T-helper 2 cell treated with Interferon-gamma antibody and Interleukin-4, amounts not matched to agents 5 μg/mL and 100 μg/mL, for 36 hours (primary cell): ENCODE data around the gene EHMT2.
"Not testable (repeated sequence)": the region's sequence is repeated elsewhere in the genome, so short reads cannot be mapped to it uniquely, and the experiment has no call there.

Experiments
- DNase-seq: peaks from one replicate; pipeline ENCODE4 v3.0.0; 2021; ENCODE audit warnings: low spot score
- H3K27ac Mint-ChIP-seq: one replicate; pipeline ENCODE4 v1.8.0; 2021; ENCODE audit warnings: mild to moderate bottlenecking, mixed read lengths
- H3K27me3 Mint-ChIP-seq: one replicate; pipeline ENCODE4 v1.8.0; 2021; ENCODE audit warnings: low read depth, mixed read lengths
- H3K36me3 Mint-ChIP-seq: one replicate; pipeline ENCODE4 v1.8.0; 2021; ENCODE audit warnings: low read depth, mixed read lengths
- H3K4me1 Mint-ChIP-seq: one replicate; pipeline ENCODE4 v1.8.0; 2021; ENCODE audit warnings: low read depth, mixed read lengths
- H3K4me3 Mint-ChIP-seq: one replicate; pipeline ENCODE4 v1.8.0; 2022; ENCODE audit warnings: mild to moderate bottlenecking, moderate library complexity, mixed read lengths
- H3K9me3 Mint-ChIP-seq: one replicate; pipeline ENCODE4 v1.8.0; 2021; ENCODE audit warnings: mixed read lengths

EHMT2 gene

DNA sequence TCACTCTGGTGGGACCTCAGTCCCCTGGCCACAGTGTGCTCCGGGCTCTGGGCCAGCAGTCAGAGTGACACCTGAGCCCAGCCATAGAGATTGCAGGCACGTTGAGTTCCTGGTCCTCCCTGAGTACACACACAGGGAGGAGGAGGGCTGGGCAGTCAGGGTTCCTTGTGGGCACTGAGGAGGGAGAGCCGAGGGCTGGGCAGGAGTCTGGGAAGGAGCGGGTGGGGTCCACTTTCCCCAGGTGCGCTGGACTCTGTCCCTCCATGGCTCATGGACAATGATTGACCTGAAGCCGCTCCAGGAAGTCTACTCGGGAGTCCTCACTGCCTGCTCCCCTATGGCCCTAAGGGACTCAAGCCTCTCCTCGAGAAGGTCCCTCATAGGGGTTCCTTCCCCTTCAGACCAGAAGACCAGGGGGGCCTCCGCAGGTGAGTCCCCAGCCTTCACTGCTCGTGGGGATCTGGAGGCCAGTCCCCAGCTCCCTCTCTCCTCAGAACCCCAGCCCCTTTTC, 19.8 kb downstream of the EHMT2 start:
- no peak overlapping the region for H3K4me3 Mint-ChIP-seq
- no peak overlapping the region for H3K27ac Mint-ChIP-seq
- H3K4me1 Mint-ChIP-seq: peaks cover 1% of the 10 kb centered on the region
- H3K36me3 Mint-ChIP-seq: peaks cover 22% of the 10 kb centered on the region
- H3K9me3 Mint-ChIP-seq: no peaks in the 10 kb centered on the region
- no peaks in the 10 kb centered on the region for H3K27me3 Mint-ChIP-seq
- DNase-seq: no peak

DNA sequence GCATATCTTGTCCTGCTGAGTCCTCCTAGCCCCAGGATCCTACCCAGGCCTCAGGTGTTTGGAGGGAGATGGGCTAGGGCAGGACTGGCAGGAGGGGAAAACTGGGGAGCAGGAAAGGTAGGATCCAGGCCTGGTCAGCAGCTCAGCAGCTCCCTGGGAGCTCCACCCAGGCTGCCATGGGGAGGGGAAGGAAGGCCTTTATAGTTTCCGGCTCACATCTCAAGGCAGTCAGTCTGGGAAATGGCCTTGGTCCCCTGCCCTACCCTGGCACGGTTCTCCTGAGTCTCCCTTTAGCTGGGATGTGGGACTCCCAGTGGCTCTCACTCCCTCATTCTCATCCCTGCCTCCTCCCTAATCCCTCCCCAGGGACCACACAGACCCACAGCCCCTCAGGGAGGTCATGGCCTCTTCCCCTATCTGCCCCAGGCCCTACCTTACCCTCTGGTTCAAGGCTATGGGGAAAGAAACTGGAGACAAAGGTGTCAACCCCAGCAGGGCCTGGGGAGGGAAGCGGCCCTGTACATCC, 20.3 kb downstream of the EHMT2 start:
- Mint-ChIP-seq H3K4me3 (no peak overlapping the region), H3K9me3 (no peaks in the 10 kb centered on the region), H3K4me1 (peaks cover 1% of the 10 kb centered on the region), H3K27ac (no peak overlapping the region), H3K27me3 (no peaks in the 10 kb centered on the region), H3K36me3 (peaks cover 19% of the 10 kb centered on the region)
- no peak for DNase-seq

GRCh38 chr6:31876357-31876756, 21.1 kb downstream of the EHMT2 start:
- no peak for DNase-seq
- peaks cover 3% of the 10 kb centered on the region for H3K27me3 Mint-ChIP-seq
- H3K4me3 Mint-ChIP-seq: no peak overlapping the region
- H3K27ac Mint-ChIP-seq: no peak overlapping the region
- H3K4me1 Mint-ChIP-seq: peaks cover 1% of the 10 kb centered on the region
- peaks cover 15% of the 10 kb centered on the region for H3K36me3 Mint-ChIP-seq
- H3K9me3 Mint-ChIP-seq: no peaks in the 10 kb centered on the region

DNA sequence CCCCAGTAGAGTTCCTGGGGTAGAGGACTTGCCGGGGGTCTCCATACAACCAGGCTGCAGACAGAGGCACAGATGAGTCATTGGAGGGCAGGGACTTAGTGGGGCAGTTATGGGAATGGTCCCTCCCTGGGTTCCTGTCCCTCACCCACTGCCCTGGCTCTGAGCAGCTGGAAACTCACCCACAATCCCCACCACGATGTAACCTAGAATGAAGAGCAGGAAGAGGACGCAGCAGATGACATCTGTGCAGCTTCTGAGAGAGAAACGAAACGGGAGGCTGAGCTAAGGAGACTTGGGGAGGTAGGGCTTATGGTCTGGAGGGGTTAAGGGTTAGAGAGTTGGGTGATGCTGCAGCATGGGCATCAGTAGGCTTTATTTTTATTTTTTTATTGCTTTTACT, 21.6 kb downstream of the EHMT2 start:
- Mint-ChIP-seq H3K4me1 (peaks cover 6% of the 10 kb centered on the region), H3K27me3 (peaks cover 3% of the 10 kb centered on the region), H3K27ac (no peak overlapping the region), H3K36me3 (peaks cover 10% of the 10 kb centered on the region), H3K9me3 (no peaks in the 10 kb centered on the region), H3K4me3 (no peak overlapping the region)
- no peak for DNase-seq

- DNase-seq: no peak
- Mint-ChIP-seq H3K4me1 (peaks cover 6% of the 10 kb centered on the region), H3K27ac (no peak overlapping the region)
These were observed 22.5 kb downstream of the EHMT2 start for GRCh38 chr6:31874836-31875572.

GRCh38 chr6:31874084-31874670, 23.3 kb downstream of the EHMT2 start:
- peaks cover 3% of the 10 kb centered on the region for H3K27me3 Mint-ChIP-seq
- DNase-seq: no peak
- H3K36me3 Mint-ChIP-seq: no peaks in the 10 kb centered on the region
- H3K9me3 Mint-ChIP-seq: no peaks in the 10 kb centered on the region
- no peak overlapping the region for H3K27ac Mint-ChIP-seq
- H3K4me1 Mint-ChIP-seq: peaks cover 6% of the 10 kb centered on the region
- H3K4me3 Mint-ChIP-seq: no peak overlapping the region

More at GRCh38 chr6:31874836-31875572, 22.5 kb downstream of the EHMT2 start:
- Mint-ChIP-seq H3K4me3 (no peak overlapping the region), H3K36me3 (peaks cover 5% of the 10 kb centered on the region), H3K27me3 (peaks cover 3% of the 10 kb centered on the region), H3K9me3 (no peaks in the 10 kb centered on the region)

DNA sequence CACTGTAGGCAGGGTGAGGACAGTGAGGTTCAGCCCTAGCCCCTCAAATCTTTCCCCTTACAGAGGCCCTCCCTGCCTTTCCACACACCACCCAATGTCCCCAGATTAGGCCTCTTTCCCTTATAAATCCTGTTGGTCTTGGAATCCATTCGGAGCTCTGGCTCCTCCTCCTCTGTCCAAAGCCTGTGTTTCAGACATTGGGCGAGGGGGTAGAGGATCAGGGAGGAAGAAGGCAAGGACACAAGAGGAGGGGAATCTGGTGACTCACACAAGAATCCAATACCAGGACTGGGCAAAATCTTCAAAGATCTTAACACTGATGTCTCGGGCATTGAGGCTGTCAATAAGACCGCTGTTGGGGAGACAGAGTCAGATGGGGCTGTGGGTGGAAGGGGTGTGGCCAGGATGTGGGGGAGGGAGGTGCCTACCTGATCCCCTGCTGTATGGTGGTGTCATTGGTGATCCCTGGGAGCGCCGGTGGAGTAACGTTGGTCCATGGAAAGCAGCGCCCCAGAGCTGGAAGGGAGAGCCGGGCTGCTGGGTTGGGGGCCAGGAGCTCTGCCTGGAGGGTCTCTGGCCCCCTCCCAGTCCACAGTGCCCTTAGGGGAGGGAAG, 26.3 kb downstream of the EHMT2 start:
- no peak overlapping the region for H3K4me3 Mint-ChIP-seq
- H3K9me3 Mint-ChIP-seq: no peaks in the 10 kb centered on the region
- no peak overlapping the region for H3K27ac Mint-ChIP-seq
- no peak for DNase-seq
- no peaks in the 10 kb centered on the region for H3K36me3 Mint-ChIP-seq
- H3K27me3 Mint-ChIP-seq: peaks cover 3% of the 10 kb centered on the region
- peaks cover 6% of the 10 kb centered on the region for H3K4me1 Mint-ChIP-seq

- H3K4me3 Mint-ChIP-seq: no peak overlapping the region
- no peak for DNase-seq
- peaks cover 3% of the 10 kb centered on the region for H3K27me3 Mint-ChIP-seq
- peaks cover 5% of the 10 kb centered on the region for H3K4me1 Mint-ChIP-seq
- no peak overlapping the region for H3K27ac Mint-ChIP-seq
- no peaks in the 10 kb centered on the region for H3K9me3 Mint-ChIP-seq
- no peaks in the 10 kb centered on the region for H3K36me3 Mint-ChIP-seq
These were observed 27.0 kb downstream of the EHMT2 start for GRCh38 chr6:31870385-31870921.

GRCh38 chr6:31869343-31869742, 28.2 kb downstream of the EHMT2 start:
- Mint-ChIP-seq H3K36me3 (no peaks in the 10 kb centered on the region), H3K27ac (no peak overlapping the region), H3K4me3 (no peak overlapping the region), H3K4me1 (peaks cover 9% of the 10 kb centered on the region), H3K9me3 (no peaks in the 10 kb centered on the region), H3K27me3 (peaks cover 3% of the 10 kb centered on the region)
- no peak for DNase-seq

DNA sequence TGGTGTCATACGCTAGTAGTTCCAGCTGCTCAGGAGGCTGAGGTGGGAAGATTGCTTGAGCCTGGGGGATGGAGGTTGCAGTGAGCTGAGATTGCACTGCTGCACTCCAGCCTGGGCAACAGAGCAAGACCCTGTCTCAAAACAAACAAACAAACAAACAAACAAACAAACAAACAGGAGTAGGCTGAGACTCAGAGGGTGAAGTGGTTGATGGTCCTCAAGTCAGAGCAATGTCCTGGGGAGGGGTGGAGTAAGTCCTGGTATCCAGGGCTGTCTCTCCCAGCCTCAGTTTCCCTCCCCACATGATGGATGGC, 28.9 kb downstream of the EHMT2 start:
- not testable (repeated sequence) for H3K27me3 Mint-ChIP-seq, H3K9me3 Mint-ChIP-seq, H3K27ac Mint-ChIP-seq, H3K4me3 Mint-ChIP-seq, H3K36me3 Mint-ChIP-seq, DNase-seq
- H3K4me1 Mint-ChIP-seq: peaks cover 11% of the 10 kb centered on the region

- no peak for DNase-seq
- Mint-ChIP-seq H3K27me3 (no peaks in the 10 kb centered on the region), H3K36me3 (peaks cover 2% of the 10 kb centered on the region), H3K27ac (no peak overlapping the region), H3K9me3 (no peaks in the 10 kb centered on the region), H3K4me1 (peaks cover 19% of the 10 kb centered on the region), H3K4me3 (peak overlapping the region; percentile 34)
These were observed 32.0 kb downstream of the EHMT2 start for GRCh38 chr6:31865205-31866118.

DNA sequence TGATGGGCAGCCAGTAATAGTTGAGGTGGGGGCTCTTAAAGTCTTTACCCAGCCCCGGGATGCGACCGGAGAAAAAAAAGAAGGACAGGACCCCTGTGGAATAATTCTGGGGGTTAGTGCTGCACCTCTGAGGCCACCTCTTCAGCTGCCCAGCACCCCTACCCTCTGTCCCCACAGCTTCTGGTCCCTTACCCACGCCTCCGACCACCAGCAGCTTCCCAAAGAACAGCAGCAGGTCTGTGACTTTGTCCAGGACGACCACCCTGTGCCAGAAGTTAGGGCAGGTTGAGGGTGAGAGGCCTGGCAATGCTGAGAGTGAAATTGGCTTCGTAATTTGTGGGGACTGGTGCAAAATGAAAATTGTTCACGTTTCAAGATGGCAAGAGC, 32.7 kb downstream of the EHMT2 start:
- H3K27me3 Mint-ChIP-seq: no peaks in the 10 kb centered on the region
- H3K4me1 Mint-ChIP-seq: peaks cover 19% of the 10 kb centered on the region
- no peak for DNase-seq
- no peaks in the 10 kb centered on the region for H3K9me3 Mint-ChIP-seq
- no peak overlapping the region for H3K27ac Mint-ChIP-seq
- peak overlapping the region; percentile 34 for H3K4me3 Mint-ChIP-seq
- H3K36me3 Mint-ChIP-seq: peaks cover 5% of the 10 kb centered on the region

- H3K36me3 Mint-ChIP-seq, H3K9me3 Mint-ChIP-seq, DNase-seq, H3K27me3 Mint-ChIP-seq: not testable (repeated sequence)
- Mint-ChIP-seq H3K4me1 (peaks cover 19% of the 10 kb centered on the region), H3K4me3 (peak overlapping the region; percentile 99), H3K27ac (peak overlapping the region; percentile 91)
These were observed 33.4 kb downstream of the EHMT2 start for GRCh38 chr6:31864123-31864562.
